HFF-Myc (cell line): Measurements from ENCODE around the gene ANK2.
A peak's percentile ranks its signal among the peaks of the same experiment; 100 is the strongest.

Experiments used
- DNase-seq: peaks from one replicate; pipeline ENCODE4 v3.0.0-alpha.2; 2011; ENCODE audit warnings: low read depth; ENCODE audit errors: extremely low read depth
- H3K4me3 ChIP-seq: replicated peaks from 2 replicates; pipeline ENCODE4 v1.5.1; 2011; ENCODE audit warnings: low read depth, mild to moderate bottlenecking, control low read depth, low read length
- TF ChIP-seq, protein P1 (sequence below): IDR thresholded peaks from 2 replicates; pipeline ENCODE4 v1.5.1; 2012; ENCODE audit warnings: mild to moderate bottlenecking, low read depth, low read length, control low read depth; ENCODE audit errors: missing control alignments

ANK2 gene

GRCh38 chr4:113094802-113095201 lies 45.3 kb downstream of the ANK2 start:
- no peak overlapping the region for H3K4me3 ChIP-seq
- TF ChIP-seq, protein P1, sequence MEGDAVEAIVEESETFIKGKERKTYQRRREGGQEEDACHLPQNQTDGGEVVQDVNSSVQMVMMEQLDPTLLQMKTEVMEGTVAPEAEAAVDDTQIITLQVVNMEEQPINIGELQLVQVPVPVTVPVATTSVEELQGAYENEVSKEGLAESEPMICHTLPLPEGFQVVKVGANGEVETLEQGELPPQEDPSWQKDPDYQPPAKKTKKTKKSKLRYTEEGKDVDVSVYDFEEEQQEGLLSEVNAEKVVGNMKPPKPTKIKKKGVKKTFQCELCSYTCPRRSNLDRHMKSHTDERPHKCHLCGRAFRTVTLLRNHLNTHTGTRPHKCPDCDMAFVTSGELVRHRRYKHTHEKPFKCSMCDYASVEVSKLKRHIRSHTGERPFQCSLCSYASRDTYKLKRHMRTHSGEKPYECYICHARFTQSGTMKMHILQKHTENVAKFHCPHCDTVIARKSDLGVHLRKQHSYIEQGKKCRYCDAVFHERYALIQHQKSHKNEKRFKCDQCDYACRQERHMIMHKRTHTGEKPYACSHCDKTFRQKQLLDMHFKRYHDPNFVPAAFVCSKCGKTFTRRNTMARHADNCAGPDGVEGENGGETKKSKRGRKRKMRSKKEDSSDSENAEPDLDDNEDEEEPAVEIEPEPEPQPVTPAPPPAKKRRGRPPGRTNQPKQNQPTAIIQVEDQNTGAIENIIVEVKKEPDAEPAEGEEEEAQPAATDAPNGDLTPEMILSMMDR = peak; percentile 62
- DNase-seq = no peak

DNA sequence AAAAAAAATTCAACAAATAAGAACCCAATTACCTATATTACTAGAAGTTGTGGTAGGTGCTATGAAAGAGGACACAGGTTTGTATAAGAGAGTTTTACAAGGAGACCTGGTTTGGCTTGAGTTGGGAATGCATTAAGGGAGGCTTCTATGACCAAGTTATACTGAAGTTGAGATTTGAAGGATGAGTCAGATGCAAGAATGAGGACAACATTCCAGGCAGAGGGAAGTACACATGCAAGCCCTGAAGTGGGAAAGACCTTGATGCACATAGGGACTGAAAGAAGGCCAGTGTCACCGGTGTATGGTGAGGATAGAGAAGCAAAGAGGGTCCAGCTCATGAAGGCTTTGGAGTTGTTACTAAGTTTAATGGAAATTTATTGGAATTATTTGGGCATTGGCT lies 52.2 kb downstream of the ANK2 start:
- H3K4me3 ChIP-seq = no peak overlapping the region
- TF ChIP-seq, protein P1 = no peak
- DNase-seq = no peak

DNA sequence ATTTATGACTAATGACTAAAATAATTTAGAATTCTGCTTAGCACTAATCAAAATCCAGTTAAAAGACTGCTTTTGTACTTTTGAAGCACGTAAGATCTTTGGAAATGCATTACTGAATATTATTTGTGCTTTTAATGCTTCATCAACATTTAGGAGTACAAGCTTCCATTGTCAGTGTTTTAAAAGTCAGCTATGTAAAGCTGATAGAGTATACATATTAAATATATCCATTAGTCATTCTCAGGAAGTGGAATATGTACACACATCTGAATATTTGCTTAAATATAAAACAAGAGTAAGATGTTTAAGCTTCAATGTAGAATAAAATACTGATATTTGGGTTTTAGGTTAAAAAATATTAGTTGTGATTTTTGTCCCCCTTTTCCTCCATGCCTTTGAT lies 54.1 kb downstream of the ANK2 start:
- TF ChIP-seq, protein P1 = no peak
- DNase-seq = no peak
- H3K4me3 ChIP-seq = no peak overlapping the region

DNA sequence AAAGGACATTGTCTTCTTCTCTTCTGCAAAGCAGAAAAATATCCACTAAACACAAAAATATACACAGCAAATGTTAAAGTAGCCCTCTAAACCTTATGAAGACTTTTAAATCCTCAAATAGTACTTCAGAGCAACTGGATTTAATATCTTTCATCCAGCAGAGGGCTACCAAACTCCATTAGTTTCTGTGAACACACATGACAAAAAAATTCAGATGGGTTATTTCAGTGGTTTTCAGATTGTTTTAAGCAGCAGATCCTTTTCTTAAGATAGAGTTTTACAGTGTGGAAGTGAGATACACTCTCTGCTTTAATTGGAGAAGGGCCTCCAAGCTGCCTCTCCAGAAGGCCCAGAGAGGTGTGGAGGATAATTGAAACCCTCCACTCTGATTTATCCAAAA lies 56.7 kb downstream of the ANK2 start:
- TF ChIP-seq, protein P1 = no peak
- peak; percentile 20 for DNase-seq
- no peak overlapping the region for H3K4me3 ChIP-seq

GRCh38 chr4:113109106-113109718 lies 59.8 kb downstream of the ANK2 start:
- DNase-seq = no peak
- TF ChIP-seq, protein P1 = no peak
- no peak overlapping the region for H3K4me3 ChIP-seq

DNA sequence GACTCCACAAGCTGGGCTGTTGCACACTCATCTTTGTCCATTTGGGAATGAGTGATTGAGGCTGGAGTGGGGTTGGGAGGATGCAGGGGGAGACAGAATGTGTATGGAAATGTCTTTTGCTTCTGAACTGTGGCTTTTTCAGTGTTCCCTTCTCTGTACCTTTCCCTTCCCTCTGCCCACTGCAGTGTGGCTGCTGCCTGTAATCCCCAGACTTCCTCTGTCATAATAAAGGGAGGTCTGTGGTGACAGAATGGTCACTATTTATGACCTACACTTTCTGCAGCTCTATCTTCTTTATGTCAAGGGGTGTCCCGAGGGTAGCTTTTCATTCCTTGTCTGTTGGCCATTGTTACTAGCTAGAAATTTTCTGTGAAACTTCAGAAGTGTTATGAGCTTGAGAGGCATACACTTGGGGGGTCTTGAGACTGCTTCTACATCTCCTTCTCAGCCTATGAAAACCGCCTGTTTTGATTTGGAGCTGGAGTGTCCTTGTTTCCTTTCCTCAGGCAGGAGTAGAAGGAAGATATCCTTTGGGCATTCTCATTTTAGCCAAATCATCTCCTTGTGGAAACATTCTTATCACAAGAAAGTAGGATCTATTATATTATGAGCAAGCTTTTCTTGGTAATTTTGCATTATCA lies 63.0 kb downstream of the ANK2 start:
- no peak overlapping the region for H3K4me3 ChIP-seq
- no peak for DNase-seq
- TF ChIP-seq, protein P1 = no peak

DNA sequence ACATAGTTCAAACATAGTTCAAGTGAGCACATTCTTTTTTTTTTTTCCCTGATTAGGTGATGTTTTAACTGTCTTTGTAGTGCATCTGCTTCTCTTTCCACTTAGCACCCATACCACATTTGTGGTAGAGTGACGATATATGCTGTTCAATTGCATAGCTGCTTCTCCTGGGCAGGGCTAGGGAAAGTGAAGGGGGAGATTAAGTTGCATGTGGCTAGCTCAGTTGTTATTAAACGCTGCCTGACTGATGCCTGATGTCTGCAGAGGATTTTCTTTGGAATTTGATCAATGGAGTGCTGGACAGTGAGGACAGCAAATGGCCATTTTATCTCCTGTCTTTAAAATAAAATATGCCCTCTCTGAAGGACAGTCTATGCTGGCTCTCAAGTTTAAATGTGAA lies 63.7 kb downstream of the ANK2 start:
- H3K4me3 ChIP-seq = no peak overlapping the region
- no peak for DNase-seq
- TF ChIP-seq, protein P1 = no peak
